Subcutaneous abdominal adipose tissue (tissue), 5 donors: Measurements from ENCODE around the gene LYPLA2.
A peak's percentile ranks its signal among the peaks of the same experiment; 100 is the strongest.
"Not testable (repeated sequence)": the region's sequence is repeated elsewhere in the genome, so short reads cannot be mapped to it uniquely, and the experiment has no call there.

ENCODE experiments used
- H3K27ac ChIP-seq: one replicate; pipeline ENCODE4 v1.7.0; 2013; ENCODE audit warnings: low read depth, mild to moderate bottlenecking, inconsistent platforms, low read length, moderate library complexity
- H3K27me3 ChIP-seq, 5 donors: one replicate each; pipeline ENCODE4 v1.7.0; 2013; ENCODE audit warnings: low read length in 5 of 5, inconsistent platforms in 1 of 5; ENCODE audit not compliant: control insufficient read depth in 5 of 5, insufficient read depth in 4 of 5
- H3K36me3 ChIP-seq, 5 donors: one replicate each; pipeline ENCODE4 v1.7.0; 2013; ENCODE audit warnings: low read length in 5 of 5; ENCODE audit not compliant: control insufficient read depth in 5 of 5, insufficient read depth in 5 of 5
- H3K4me1 ChIP-seq, 5 donors: one replicate each; pipeline ENCODE4 v1.7.0; 2013; ENCODE audit warnings: low read length in 5 of 5, mild to moderate bottlenecking in 3 of 5, moderate library complexity in 1 of 5; ENCODE audit not compliant: control insufficient read depth in 5 of 5, insufficient read depth in 5 of 5
- H3K4me3 ChIP-seq, 5 donors: one replicate each; pipeline ENCODE4 v1.7.0; 2013; ENCODE audit warnings: low read length in 5 of 5, low read depth in 1 of 5
- H3K9ac ChIP-seq, 5 donors: one replicate each; pipeline ENCODE4 v1.7.0; 2013; ENCODE audit warnings: low read length in 5 of 5, mild to moderate bottlenecking in 4 of 5, moderate library complexity in 3 of 5
- H3K9me3 ChIP-seq, 5 donors: one replicate each; pipeline ENCODE4 v1.7.0; 2013; ENCODE audit warnings: low read length in 5 of 5; ENCODE audit not compliant: control insufficient read depth in 5 of 5
- donor health status: healthy.
- donor health status: healthy.
- donor health status: healthy.
- donor health status: healthy.
- donor health status: healthy.

Gene LYPLA2

GRCh38 chr1:23793861-23794731, 3.2 kb downstream of the LYPLA2 start:
- no peaks in the 10 kb centered on the region for H3K27me3 ChIP-seq
- peaks cover 9 to 32% (median 28%) of the 10 kb centered on the region in 5 donors for H3K4me1 ChIP-seq
- H3K36me3 ChIP-seq: peaks cover 0 to 57% (median 37%) of the 10 kb centered on the region in 5 donors
- no peak overlapping the region for H3K9ac ChIP-seq
- H3K27ac ChIP-seq: no peak overlapping the region
- H3K9me3 ChIP-seq: no peaks in the 10 kb centered on the region
- H3K4me3 ChIP-seq: no peak overlapping the region

GRCh38 chr1:23794732-23795182, 3.8 kb downstream of the LYPLA2 start:
- Histone ChIP-seq H3K4me1 (peaks cover 9 to 39% (median 35%) of the 10 kb centered on the region in 5 donors), H3K36me3 (peaks cover 0 to 56% (median 37%) of the 10 kb centered on the region in 5 donors)
- not testable (repeated sequence) for H3K9me3 ChIP-seq, H3K9ac ChIP-seq, H3K27ac ChIP-seq, H3K4me3 ChIP-seq, H3K27me3 ChIP-seq

- Histone ChIP-seq H3K4me1 (peaks cover 4 to 37% (median 30%) of the 10 kb centered on the region in 5 donors), H3K36me3 (peaks cover 0 to 56% (median 37%) of the 10 kb centered on the region in 5 donors), H3K27me3 (no peaks in the 10 kb centered on the region), H3K4me3 (no peak overlapping the region), H3K27ac (no peak overlapping the region), H3K9me3 (no peaks in the 10 kb centered on the region), H3K9ac (no peak overlapping the region)
Measured at GRCh38 chr1:23795676-23796465, 4.9 kb downstream of the LYPLA2 start.

- no peak overlapping the region for H3K27ac ChIP-seq
- no peaks in the 10 kb centered on the region for H3K27me3 ChIP-seq
- no peaks in the 10 kb centered on the region for H3K9me3 ChIP-seq
- no peak overlapping the region for H3K9ac ChIP-seq
- H3K36me3 ChIP-seq: peaks cover 0 to 56% (median 37%) of the 10 kb centered on the region in 5 donors
- no peak overlapping the region for H3K4me3 ChIP-seq
- peaks cover 4 to 40% (median 33%) of the 10 kb centered on the region in 5 donors for H3K4me1 ChIP-seq
Measured at GRCh38 chr1:23796466-23797271, 5.7 kb downstream of the LYPLA2 start.

GRCh38 chr1:23797478-23798448, 6.8 kb downstream of the LYPLA2 start:
- no peak overlapping the region for H3K4me3 ChIP-seq
- peaks cover 0 to 34% (median 23%) of the 10 kb centered on the region in 5 donors for H3K4me1 ChIP-seq

GRCh38 chr1:23798662-23799142, 7.8 kb downstream of the LYPLA2 start:
- Histone ChIP-seq H3K36me3 (peaks cover 0 to 45% (median 29%) of the 10 kb centered on the region in 5 donors), H3K9me3 (no peaks in the 10 kb centered on the region), H3K4me1 (peaks cover 0 to 30% (median 23%) of the 10 kb centered on the region in 5 donors), H3K9ac (no peak overlapping the region), H3K27ac (peak overlapping the region; percentile 95), H3K4me3 (peak overlapping the region in 2 of 5 donors; percentile 73 to 79), H3K27me3 (no peaks in the 10 kb centered on the region)

More at GRCh38 chr1:23797478-23798448, 6.8 kb downstream of the LYPLA2 start:
- Histone ChIP-seq H3K36me3 (peaks cover 0 to 53% (median 37%) of the 10 kb centered on the region in 5 donors), H3K27me3 (no peaks in the 10 kb centered on the region), H3K27ac (no peak overlapping the region), H3K9me3 (no peaks in the 10 kb centered on the region), H3K9ac (peak overlapping the region in 1 of 5 donors; percentile 26)

- no peaks in the 10 kb centered on the region for H3K27me3 ChIP-seq
- peak overlapping the region in 4 of 5 donors; percentile 73 to 87 (median 80) for H3K4me3 ChIP-seq
- H3K27ac ChIP-seq: peak overlapping the region; percentile 95
- peak overlapping the region in 3 of 5 donors; percentile 80 to 90 (median 85) for H3K9ac ChIP-seq
- H3K4me1 ChIP-seq: peaks cover 0 to 32% (median 23%) of the 10 kb centered on the region in 5 donors
- peaks cover 0 to 46% (median 30%) of the 10 kb centered on the region in 5 donors for H3K36me3 ChIP-seq
- H3K9me3 ChIP-seq: no peaks in the 10 kb centered on the region
Measured at GRCh38 chr1:23799255-23799569, 8.3 kb downstream of the LYPLA2 start.

- Histone ChIP-seq H3K4me1 (peaks cover 0 to 36% (median 23%) of the 10 kb centered on the region in 5 donors), H3K27me3 (no peaks in the 10 kb centered on the region), H3K36me3 (peaks cover 0 to 43% (median 27%) of the 10 kb centered on the region in 5 donors), H3K4me3 (peak overlapping the region; percentile 67 to 87 (median 79)), H3K9me3 (no peaks in the 10 kb centered on the region), H3K27ac (peak overlapping the region; percentile 95), H3K9ac (peak overlapping the region; percentile 5 to 93 (median 85))
Measured at GRCh38 chr1:23799570-23800399, 8.8 kb downstream of the LYPLA2 start.
